SK-N-MC (cell line): Measurements from ENCODE around the gene TFAP2B.
A peak's percentile ranks its signal among the peaks of the same experiment; 100 is the strongest.

Experiments used
- EZH2 ChIP-seq: fragments of 200-600 bp; sonication (generic); IDR thresholded peaks from one replicate; pipeline ENCODE4 v1.6.1; 2017; ENCODE audit warnings: antibody characterized with exemption
- FOXP2 ChIP-seq: optimal IDR thresholded peaks from 2 replicates; pipeline ENCODE3; 2011; ENCODE audit warnings: mild to moderate bottlenecking, moderate library complexity; ENCODE audit not compliant: insufficient read depth; ENCODE audit errors: extremely low read length, control extremely low read depth
- POLR2AphosphoS5 ChIP-seq: IDR thresholded peaks from 2 replicates; pipeline ENCODE4 v1.6.1; 2012; ENCODE audit warnings: mild to moderate bottlenecking, low read depth, low read length, borderline replicate concordance

DNA sequence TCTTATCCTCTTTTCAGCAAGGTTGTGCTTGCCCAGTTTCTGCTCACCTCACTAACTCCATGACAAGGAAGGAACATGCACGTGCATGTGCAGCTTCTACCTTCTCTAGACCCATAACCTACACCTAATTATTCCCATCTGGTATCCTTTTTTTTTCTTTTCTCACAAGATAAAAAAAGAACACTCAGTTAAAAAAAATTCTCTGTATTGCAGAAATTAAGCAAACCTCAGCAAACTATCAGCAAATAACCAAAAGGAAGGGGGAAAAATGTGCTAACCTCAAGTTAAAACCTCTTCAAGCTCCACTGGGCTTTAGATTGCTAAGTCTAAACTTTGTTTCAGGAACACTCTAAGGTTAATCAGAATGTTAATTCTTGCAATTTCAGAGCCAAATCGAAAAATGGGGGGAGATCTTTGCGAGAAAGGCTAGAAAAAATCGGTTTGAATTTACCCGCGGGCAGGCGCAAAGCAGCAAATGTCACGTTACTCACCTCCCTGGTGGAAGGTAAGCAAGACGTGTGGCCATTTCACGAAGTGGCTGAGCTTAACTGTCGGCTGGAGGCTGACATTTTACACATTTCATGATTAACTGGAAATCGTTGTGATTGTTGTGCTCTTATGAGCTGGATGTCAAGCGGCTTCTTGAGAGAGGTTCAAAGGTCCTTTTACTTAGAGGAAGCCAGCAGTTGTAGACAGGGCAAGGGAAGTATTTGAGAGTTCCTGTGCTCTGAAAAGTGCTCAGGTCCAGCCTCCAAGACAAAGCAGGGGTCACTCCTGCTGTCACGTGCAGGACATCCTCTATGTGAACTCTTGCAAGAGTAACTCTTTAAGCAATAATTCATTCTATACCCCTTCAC lies 19.1 kb downstream of the TFAP2B start:
- TF ChIP-seq EZH2 (no peak), POLR2AphosphoS5 (peak; percentile 14), FOXP2 (no peak)
